Ascending aorta (tissue), 2 donors: Measurements from ENCODE around the gene FBXO40. TPM values are rescaled to one million over a fixed set of nuclear protein-coding genes. Genes with fewer than 3 reads are reported as not detected.

Experiments
- DNase-seq, 2 donors: peaks; one replicate each; pipeline ENCODE4 v3.0.0-alpha.2; 2019; ENCODE audit warnings: low spot score in 2 of 2
- H3K27ac ChIP-seq, 2 donors: fragments of 200-600 bp; sonication (generic); one replicate each; pipeline ENCODE4 v1.5.1; 2016 to 2017; ENCODE audit warnings: mild to moderate bottlenecking in 1 of 2
- H3K27me3 ChIP-seq: fragments of 200-600 bp; sonication (generic); one replicate; pipeline ENCODE4 v1.5.1; 2017
- H3K36me3 ChIP-seq, 2 donors: fragments of 200-600 bp; sonication (generic); one replicate each; pipeline ENCODE4 v1.5.1; 2016
- H3K4me1 ChIP-seq, 2 donors: fragments of 200-600 bp; sonication (generic); one replicate each; pipeline ENCODE4 v1.5.1; 2016 to 2017; ENCODE audit warnings: mild to moderate bottlenecking in 1 of 2
- H3K4me3 ChIP-seq, 2 donors: fragments of 200-600 bp; sonication (generic); one replicate each; pipeline ENCODE4 v1.5.1; 2016 to 2017; ENCODE audit warnings: mild to moderate bottlenecking in 1 of 2
- H3K9me3 ChIP-seq, 2 donors: fragments of 200-600 bp; sonication (generic); one replicate each; pipeline ENCODE4 v1.5.1; 2016
- CTCF ChIP-seq, 3 experiments: fragments of 200-600 bp in 2 of 3; fragments of 450-650 bp in 1 of 3; sonication (generic) in 2 of 3; IDR thresholded peaks; one replicate each; pipeline ENCODE4 v1.5.1; 2016 to 2019; ENCODE audit warnings: antibody characterized with exemption in 3 of 3, mild to moderate bottlenecking in 1 of 3, moderate library complexity in 1 of 3
- intact Hi-C: fragments of 100-400 bp; cut with DNase I; formaldehyde crosslinking; loops from one replicate; pipeline ENCODE4 v1.15.1; 2023
- total RNA-seq: library from RNA; depleted of rRNA; stranded (reverse); fragments of >200 nt; gene quantifications from one replicate; pipeline ENCODE4 v1.1.0, GENCODE V29; 2016

The FBXO40 gene
- total RNA-seq = not detected

GRCh38 chr3:121592856-121593702 lies at the start of gene FBXO40:
TSS of gene FBXO40 (plus strand) at chr3:121593379. CDS start at chr3:121620576, 27,197 bp downstream.
- intact Hi-C loops = no loop called here
- Histone ChIP-seq H3K4me1 (peaks cover 0 to 4% of the 10 kb centered on the region in 2 donors), H3K4me3 (no peak within 1 kb of the TSS), H3K27ac (no peak within 1 kb of the TSS), H3K9me3 (no peaks in the 10 kb centered on the region), H3K36me3 (no peaks in the 10 kb centered on the region), H3K27me3 (no peaks in the 10 kb centered on the region)
- no peak for TF ChIP-seq CTCF (IDR thresholded peaks at IDR 0.05)
- DNase-seq = no peak

DNA sequence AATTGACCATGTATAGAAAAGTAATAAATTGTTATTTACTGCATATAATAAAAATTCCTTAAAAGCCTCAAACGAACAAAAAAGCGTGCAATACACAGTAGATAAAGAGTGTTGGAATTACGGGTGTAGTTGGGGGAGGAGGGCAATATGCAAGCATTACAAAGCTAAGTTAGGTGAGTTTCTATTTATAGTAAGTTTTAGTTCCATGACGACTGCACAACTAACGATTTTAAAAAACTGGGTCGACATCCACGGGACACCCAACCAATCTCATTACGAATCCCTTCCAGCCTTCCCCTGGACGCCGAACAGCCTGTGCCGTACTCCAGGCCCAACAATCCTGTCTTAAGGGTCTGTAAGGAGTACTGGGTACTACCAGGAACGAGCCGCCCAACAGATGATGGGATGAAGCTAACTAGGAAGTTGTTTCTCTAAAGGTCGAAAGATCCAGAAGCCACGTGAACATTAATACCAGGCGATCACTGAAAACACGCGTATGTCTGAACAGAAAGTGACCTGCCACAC lies 48.1 kb upstream of the FBXO40 start:
- no peak overlapping the region for H3K27ac ChIP-seq
- DNase-seq = no peak
- no peaks in the 10 kb centered on the region for H3K9me3 ChIP-seq
- H3K4me3 ChIP-seq = peak overlapping the region; percentile 55 to 66
- intact Hi-C loops = loop anchor here (5.0 to 10.0 kb wide), 3 partner anchors 102 to 840 kb away; partner anchors contain the start of genes FAM162A, GOLGB1 and MIX23
- H3K4me1 ChIP-seq = peaks cover 3 to 5% of the 10 kb centered on the region in 2 donors
- no peak for TF ChIP-seq CTCF (IDR thresholded peaks at IDR 0.05)
- no peaks in the 10 kb centered on the region for H3K36me3 ChIP-seq
- no peaks in the 10 kb centered on the region for H3K27me3 ChIP-seq

DNA sequence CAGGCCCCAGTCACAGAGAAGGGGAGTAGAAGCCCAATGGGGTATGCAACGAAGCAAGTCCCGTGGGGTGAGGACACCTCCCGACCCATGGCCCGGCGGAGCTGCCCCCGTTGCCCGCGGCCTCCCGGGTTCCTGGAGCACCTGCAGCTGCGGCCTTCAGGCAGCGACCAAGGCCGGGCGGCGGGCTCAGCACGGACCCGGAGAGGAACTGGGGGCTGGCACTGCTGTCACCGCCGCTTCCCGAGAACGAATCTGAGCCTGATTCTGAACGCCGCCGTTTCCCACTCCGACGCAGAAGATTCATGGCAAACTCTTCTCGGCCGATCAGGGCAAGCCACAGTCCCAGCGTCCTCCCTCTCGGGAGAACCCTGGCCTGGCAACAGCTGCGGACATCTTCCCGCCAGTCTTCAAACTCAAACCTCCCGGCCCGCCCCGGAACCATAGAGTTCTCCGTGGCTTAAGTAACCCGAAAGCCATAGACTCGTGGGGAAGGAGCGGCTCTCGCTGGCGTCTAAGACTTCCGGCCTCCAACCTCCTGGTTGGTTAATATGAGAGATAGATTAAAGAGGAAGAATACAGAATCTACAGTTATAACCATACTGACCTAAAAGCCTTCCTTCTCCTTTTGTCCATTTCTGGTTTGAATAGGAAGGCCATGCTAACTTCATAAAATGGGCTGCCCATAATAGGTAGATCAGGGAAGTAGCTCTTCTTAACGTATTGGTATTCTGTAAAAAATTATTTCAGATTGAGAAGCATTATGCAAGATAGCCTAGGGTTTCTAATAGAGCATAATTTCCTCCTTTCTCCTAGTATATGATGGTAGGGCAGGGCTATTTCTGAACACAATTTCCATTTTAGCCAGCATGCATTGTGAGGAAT lies 47.4 kb upstream of the FBXO40 start, which contains the start of gene POLQ:
TSS of gene POLQ (minus strand) at position 415 of the 882 bp plus-strand sequence. CDS start at position 304, 111 bp downstream.
- intact Hi-C loops = loop anchor here (2.0 to 10.0 kb wide), 5 partner anchors 101 to 1133 kb away; partner anchors contain the start of genes FAM162A, GOLGB1 and MIX23

DNA sequence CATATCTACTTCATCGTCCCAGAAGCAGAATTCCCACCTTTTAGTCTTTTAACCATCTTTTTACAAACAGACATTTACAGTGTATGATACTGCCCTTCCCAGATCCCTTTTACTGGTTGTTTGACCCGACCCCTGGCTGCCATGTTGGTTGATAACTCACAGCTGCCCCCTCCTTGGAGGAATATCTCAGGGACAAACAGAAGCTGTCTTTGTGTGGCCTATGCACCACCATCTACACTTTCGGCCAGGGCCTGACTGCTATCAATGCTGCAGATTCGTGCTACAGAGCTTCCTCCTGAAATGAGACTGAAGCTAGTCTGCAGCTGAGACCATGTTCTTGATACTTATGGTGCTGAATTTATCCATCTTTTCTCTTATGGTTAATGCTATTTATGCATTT lies 40.8 kb upstream of the FBXO40 start:
- Histone ChIP-seq H3K27ac (no peak overlapping the region), H3K4me3 (peak overlapping the region in 1 of 2 donors; percentile 8), H3K27me3 (no peaks in the 10 kb centered on the region), H3K36me3 (no peaks in the 10 kb centered on the region), H3K9me3 (no peaks in the 10 kb centered on the region), H3K4me1 (no peaks in the 10 kb centered on the region)
- no peak for TF ChIP-seq CTCF (IDR thresholded peaks at IDR 0.05)
- intact Hi-C loops = no loop called here
- no peak for DNase-seq

More for the DNA sequence above, 47.4 kb upstream of the FBXO40 start, which contains the start of gene POLQ:
- Histone ChIP-seq H3K27me3 (no peaks in the 10 kb centered on the region), H3K4me1 (peaks cover 3 to 5% of the 10 kb centered on the region in 2 donors), H3K27ac (peak within 1 kb of the TSS; percentile 43 to 58), H3K4me3 (peak within 1 kb of the TSS; percentile 55 to 66), H3K9me3 (no peaks in the 10 kb centered on the region), H3K36me3 (no peaks in the 10 kb centered on the region)
- no peak for TF ChIP-seq CTCF (IDR thresholded peaks at IDR 0.05)
- DNase-seq = peak; percentile 65 to 93

DNA sequence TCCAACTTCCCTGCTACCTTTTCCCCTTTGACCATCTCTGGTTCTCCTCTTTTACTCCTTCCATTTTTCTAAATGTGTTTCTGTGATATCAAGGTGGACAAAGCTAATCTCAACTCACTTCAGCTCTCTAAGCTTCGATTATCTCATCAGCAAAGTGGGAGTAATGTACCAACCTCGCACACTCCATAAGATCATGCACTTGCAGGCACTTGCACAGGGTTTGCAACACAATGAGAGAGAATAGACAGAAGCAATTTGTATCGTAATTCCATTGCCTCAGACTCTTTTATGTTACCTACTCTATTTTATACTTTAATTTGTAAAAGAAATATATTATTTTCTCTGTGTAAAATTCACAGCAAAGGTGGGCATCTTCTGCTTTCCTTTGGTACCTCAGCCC lies 40.4 kb upstream of the FBXO40 start:
- Histone ChIP-seq H3K4me1 (no peaks in the 10 kb centered on the region), H3K36me3 (no peaks in the 10 kb centered on the region), H3K9me3 (no peaks in the 10 kb centered on the region), H3K27me3 (no peaks in the 10 kb centered on the region), H3K4me3 (no peak overlapping the region), H3K27ac (no peak overlapping the region)
- intact Hi-C loops = no loop called here
- no peak for DNase-seq
- no peak for TF ChIP-seq CTCF (IDR thresholded peaks at IDR 0.05)
